Activated CD8-positive, alpha-beta memory T cell treated with anti-CD3 and anti-CD28 coated beads, Interleukin-2, amount 50 U/mL, for 48 hours (primary cell): ENCODE results near the gene CRYZ.
"Not testable (repeated sequence)": the region's sequence is repeated elsewhere in the genome, so short reads cannot be mapped to it uniquely, and the experiment has no call there.

ENCODE experiments used
- DNase-seq: peaks from one replicate; pipeline ENCODE4 v3.0.0-alpha.2; 2020

CRYZ gene, protein sequence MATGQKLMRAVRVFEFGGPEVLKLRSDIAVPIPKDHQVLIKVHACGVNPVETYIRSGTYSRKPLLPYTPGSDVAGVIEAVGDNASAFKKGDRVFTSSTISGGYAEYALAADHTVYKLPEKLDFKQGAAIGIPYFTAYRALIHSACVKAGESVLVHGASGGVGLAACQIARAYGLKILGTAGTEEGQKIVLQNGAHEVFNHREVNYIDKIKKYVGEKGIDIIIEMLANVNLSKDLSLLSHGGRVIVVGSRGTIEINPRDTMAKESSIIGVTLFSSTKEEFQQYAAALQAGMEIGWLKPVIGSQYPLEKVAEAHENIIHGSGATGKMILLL

DNA sequence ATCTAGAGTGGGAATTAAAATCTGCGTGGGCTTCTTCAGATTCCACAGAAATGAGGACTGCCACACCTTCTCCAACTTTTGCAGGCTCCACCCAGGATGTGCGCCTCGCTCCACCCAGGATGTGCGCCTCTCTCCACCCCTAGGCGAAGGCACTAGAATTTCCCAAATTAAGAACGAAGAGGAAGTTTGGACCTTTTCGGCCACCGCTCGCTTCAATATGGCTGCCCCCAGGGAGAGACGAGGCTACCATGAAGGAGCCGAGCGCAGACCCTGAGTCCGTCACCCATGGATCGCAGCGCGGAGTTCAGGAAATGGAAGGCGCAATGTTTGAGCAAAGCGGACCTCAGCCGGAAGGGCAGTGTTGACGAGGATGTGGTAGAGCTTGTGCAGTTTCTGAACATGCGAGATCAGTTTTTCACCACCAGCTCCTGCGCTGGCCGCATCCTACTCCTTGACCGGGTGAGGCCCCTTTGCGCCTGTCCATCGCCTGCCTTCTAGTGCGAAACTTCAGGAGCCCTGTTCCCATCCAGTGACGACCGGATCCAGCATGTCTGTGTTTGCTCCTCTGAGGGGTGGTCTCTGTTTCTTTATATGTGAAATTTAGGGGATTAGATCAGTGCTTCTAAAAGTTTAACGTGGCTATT lies at the start of gene CRYZ, which contains the start of gene TYW3:
TSS of gene CRYZ (minus strand) at position 91 of the 644 bp plus-strand sequence. CDS start 8,229 bp downstream, outside the sequence.
TSS of gene TYW3 (plus strand) at position 193 of the 644 bp plus-strand sequence. CDS start at position 286, 93 bp downstream.
- DNase-seq: peak; percentile 87

DNA sequence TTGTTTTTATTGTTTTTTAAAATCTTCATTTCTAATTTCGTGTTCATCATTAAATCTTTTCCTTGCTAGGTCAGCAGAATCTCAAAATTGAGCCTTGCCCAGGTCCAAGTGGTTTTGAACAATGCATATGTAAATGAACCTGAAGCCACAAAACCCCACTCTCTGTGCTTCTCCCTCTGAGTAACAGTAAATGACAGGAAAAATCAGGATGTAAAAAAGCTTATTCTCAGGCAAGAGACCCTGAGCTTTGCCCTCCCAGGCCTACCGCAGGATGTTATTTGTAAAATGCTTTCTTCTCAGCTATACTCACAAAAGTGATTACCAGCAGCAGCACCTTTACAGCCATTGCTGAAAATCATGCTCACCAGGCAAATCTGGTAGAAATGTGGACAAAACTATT lies 47.7 kb upstream of the CRYZ start:
- no peak for DNase-seq

DNA sequence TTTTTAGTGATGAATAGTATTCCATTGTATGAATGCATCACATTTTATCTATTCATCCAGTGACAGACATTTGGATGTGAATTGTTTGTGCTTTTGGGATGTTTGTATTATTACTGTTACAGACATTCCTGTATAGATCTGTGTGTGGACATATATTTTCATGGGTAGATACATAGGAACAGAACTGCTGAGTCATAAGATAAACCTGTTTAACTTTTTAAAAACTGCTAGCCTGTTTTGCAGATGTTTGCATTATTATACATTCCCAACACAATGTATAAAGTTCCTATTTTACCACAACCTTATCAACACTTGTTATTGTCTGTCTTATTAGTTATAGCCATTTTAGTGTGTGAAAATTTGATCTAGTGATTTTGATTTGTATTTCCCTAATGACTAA lies 46.9 kb upstream of the CRYZ start:
- DNase-seq: no peak

DNA sequence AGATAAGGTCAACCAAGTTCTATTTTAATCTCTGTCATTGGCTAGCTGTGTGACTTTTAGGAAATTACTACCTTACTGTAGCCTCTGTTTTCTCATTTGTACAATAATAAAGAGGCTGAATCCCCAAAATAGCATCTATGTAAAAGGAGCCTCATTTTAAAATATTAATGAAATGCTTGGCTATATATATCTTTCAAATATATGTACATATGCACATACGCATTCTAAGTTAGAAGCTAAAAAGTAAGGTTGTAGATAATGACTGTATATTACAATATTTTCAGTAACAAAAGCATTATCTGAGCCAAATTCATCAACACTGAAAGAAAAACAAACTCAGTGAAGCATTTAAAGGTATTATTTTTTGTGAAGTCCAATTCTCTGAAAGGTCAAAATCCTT lies 44.7 kb upstream of the CRYZ start:
- DNase-seq: no peak

DNA sequence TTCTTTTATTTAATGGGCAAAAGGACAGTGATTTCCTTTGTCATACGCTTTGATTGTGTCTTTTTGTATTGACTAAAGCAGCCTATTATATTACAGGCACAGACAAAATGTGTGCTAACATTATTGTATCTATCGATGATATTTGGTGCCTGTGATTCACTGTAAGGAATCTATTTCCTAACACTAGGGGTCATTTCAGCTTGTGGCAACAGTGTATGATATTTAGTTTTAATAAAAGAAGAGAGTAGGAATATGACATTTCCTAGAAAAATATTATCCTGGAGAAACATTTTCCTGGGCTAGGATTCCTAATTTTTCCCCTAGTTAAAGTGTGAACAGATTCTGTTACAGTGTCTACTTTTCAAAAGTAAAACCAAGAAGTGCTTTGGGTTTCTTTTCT lies 42.9 kb upstream of the CRYZ start:
- no peak for DNase-seq

DNA sequence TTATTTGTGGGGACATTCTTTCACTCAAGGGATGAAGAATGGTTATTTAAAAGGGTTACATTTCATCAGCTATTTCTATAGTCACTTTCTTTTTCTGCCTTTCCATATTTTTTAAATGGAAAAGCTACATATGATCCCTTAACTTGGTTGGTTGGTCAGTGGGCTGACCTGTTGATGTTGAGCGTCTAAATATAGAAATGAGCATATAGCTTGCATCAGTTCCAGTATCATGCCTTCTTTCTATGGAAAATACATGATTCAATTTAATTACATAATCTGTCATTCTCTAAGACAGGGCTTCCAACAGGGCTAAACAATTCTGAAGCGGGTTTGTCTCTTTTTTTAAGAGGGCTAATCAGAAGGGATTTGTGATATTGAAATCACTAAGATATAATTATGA lies 40.7 kb upstream of the CRYZ start:
- no peak for DNase-seq

DNA sequence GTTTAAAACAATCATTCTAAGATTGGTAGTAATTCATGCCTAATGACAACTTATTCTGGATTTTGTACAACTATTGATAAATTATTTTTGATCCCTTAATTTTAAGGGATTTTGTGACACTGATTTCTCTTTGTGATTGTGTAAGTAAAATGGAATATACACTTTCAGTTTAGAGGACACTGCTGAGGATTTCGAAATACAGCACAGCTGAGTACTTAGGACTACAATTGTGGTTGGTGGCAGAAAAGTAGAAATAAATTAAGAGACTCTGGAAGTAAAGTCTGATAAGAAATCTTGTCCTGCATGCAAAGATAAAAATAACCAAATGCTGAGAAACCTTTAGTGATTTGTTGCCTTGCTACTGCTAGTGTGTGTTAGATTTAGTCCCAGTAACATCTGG lies 40.1 kb upstream of the CRYZ start:
- DNase-seq: no peak

DNA sequence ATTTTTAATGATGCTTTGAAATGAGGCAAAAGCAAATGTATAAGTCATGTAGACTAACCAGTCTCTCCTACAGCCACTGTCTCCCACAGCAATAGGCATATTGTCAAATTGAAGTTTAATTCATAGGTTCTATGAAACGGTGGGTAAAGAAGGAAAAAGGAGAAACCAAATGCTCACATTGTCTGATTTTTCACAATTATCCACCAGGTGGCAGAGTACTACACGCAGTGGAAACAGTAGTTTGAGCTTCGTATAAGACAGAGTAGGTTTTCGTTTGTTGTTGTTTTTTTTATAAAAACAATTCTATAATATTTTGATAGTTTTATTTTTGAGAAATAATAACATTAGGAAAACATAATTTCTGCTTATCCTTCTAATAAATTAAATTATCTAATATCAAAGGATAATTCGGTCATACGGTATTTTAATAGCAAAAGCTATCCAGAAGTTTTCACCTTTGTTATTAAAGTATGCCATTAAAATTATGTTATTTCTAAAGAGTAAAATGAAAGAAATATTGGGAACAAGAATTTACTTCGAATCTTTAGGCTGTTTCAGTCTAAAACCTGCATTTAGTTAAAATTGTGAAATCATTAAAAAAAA lies 39.2 kb upstream of the CRYZ start:
- no peak for DNase-seq

DNA sequence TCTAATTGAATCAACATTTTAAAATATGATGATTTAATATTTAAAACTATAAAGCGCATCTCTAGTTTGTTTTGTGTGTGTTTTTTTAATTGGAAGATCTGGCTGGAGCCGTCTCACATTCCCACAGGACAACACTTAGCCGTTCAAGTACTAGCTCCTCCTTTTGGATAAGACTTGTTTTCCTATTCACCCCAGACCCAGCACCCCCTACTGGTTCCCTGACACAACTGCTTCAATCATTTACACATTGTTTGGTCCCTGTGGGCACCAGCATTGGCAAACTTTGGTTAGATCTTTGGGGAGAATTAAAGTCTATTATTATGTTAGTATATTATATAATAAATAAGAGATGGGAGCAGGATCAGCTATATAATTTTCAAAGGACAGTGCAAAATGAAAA lies 34.6 kb upstream of the CRYZ start:
- no peak for DNase-seq

DNA sequence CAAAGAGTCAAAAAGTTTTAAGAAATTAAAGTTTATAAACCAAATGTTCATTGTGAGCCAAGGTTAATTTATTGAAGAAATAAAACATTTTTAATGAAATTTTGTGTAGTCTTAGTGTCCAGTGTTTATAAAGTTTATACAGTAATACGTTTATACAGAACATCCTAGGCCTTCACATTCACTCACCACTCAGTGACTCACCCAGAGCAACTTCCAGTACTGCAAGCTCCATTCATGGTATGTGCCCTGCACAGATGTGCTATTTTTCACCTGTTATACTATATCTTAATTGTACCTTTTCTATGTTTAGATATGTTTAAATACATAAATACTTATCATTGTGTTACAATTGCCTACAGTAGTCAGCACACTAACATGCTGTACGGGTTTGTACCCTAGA lies 33.7 kb upstream of the CRYZ start:
- no peak for DNase-seq

DNA sequence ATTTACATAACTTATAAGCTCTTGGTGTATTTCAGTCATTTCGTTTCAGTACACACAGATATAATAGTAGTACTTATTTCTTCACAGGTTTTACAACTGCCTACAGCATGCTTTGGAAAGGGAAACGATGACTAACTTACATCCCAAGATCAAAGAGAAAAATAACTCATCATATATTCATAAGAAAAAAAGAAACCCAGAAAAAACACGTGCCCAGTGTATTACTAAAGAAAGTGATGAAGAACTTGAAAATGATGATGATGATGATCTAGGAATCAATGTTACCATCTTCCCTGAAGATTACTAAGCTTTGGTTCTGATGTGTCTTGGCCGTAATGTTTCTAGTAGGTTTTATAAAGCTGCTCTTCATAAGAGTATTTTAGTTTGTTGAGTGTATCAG lies 31.0 kb upstream of the CRYZ start:
- no peak for DNase-seq

DNA sequence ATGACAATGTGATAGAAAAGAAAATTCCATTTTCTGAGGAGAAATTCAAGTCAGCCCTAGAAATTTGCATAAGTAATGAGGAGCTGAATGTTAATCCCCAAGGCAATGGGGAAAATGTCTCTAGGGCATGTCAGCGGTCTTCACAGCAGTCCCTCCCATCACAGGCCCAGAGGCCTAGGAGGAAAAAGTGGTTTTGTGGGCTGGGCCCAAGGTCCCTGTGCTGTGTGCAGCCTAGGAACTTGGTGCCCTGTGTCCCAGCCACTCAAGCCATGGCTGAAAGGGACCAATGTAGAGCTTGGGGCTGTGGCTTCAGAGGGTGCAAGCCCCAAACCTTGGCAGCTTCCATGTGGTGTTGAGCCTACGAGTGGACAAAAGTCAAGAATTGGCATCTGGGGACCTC lies 23.8 kb upstream of the CRYZ start:
- not testable (repeated sequence) for DNase-seq

DNA sequence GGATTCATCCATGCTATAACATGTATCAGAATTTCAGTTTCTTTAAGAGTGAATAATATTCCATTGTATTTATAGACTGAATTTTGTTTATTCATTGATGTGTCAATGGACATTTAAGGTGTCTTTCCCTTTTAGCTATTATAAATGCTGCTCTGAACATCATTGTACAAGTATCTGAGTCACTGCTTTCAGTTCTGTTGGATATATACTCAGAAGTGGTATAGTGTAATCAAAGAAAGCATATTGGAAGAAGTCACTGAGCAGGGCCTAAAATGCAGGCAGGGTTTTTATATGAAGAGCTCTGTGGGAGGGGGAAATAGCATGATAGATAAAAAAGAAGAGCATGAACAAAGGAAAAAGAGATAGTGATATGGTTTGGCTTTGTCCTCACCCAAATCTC lies 22.6 kb upstream of the CRYZ start:
- DNase-seq: no peak

DNA sequence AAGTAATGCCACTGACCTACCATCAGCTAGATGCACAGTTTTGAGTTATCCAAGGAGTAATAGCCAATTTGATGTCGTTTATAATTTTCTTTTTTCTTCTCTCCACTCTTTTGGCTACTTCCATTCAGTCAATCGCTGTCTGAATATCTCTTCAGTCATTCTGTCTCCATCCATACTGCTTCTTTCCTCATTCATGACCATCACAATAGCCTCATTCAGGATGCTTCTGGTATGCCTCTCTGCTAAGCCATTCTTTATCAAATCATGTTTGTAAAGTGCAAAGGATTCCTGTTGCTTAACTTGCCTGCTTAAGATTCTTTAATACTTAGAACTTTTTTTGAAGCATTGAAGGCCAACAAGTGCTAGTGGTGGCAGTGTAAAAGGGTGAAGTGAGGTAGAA lies 20.3 kb upstream of the CRYZ start:
- DNase-seq: no peak

DNA sequence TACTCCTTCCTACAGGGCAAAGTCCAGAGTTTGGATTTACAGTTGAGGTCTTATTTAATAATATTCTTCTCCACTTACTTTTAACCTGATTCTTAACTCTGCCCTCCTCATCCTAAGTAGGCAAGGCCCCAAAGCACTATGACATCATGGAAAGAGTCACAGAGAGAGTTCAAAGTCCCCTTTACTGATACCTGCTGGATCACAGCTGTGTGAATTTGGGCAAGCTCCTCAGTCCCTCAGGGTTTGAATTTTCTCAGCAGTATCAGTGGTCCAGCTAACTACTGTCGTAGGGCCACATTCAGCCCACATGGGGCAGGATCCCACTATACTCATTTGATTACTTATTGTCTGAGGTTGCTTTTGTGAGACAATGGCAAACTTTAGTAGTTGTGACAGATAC lies 16.1 kb upstream of the CRYZ start:
- no peak for DNase-seq

DNA sequence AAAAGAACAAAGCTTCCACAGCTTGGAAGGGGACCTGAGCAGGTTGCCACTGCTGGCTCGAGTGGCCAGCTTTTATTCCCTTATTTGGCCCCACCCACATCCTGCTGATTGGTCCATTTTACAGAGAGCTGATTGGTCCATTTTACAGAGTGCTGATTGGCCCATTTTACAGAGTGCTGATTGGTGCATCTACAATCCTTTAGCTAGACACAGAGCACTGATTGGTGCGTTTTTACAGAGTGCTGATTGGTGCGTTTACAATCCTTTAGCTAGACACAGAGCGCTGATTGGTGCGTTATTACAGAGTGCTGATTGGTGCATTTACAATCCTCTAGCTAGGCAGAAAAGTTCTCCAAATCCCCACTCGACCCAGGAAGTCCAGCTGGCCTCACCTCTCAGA lies 12.4 kb upstream of the CRYZ start:
- not testable (repeated sequence) for DNase-seq

DNA sequence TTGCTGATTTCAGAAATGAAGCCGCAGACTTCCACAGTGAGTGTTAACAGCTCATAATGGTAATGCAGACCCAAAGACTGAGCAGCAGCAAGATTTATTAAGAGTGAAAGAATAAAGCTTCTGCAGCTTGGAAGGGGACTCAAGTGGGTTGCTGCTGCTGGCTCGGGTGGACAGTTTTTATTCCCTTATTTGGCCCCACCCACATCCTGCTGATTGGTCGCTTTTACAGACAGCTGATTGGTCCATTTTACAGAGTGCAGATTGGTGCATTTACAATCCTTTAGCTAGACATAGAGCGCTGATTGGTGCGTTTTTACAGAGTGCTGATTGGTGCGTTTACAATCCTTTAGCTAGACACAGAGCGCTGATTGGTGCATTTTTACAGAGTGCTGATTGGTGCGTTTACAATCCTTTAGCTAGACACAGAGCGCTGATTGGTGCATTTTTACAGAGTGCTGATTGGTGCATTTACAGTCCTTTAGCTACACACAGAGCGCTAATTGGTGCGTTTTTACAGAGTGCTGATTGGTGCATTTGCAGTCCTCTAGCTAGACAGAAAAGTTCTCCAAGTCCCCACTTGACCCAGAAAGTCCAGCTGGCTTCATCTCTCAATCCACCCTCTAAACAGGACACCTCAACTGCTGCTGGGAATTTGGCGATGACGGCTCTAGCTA lies 7.6 kb upstream of the CRYZ start:
- not testable (repeated sequence) for DNase-seq

DNA sequence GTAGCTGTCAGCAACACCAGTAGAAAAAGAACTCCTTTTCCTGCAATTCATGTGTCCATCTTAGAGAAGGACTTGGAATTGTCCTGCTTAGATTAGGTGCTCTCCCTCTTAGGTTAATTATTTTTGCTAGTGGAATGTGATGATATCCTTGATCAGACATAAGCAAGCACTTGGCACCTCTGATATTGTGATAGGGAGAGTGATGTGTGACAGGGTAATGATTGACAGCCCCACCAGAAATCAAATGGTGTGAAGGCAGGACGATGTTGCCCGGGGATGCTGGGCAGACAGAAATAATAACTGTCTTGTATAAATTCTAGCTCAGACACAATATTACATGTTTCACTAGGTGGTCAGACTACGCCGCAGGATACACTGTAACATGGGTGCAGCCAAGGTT lies 4.5 kb upstream of the CRYZ start:
- DNase-seq: no peak

DNA sequence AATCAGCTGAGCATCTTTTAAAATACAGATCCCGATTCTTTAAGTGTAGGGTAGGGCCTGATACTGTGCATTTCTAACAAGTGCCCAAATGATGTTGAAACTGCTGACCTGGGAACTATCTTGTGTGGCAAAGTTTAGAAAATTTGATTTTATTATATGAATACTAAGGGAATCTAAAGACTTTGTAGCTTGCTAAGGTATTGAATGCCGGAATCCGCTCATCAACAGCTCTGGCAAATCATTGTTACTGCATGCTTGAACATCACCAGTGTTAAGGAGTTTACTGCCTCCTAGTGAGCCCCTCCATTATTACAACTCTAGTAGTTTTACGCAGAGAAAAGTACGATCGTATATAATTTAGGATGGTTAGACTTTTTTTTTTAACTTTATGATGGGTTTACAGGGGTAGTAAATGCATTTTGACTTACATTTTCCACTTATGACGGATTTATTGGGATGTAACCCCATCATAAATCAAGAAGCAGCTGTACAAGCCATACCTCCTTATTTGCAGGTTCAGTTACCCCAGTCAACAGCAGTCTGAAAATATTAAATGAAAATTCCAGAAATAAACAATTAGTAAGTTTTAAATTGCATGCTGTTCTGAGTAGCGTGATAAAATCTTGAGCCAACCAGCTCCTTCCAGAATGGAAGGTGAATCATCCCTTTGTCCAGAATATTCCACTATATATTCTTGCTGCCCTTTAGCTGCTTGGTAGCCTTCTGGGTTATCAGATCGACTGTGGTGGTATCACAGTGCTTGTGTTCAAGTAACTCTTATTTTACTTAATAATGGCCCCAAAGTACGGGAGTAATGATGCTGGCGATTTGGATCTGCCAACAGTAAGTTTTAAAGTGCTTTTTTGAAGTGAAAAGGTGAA lies 994 bp upstream of the CRYZ start:
- DNase-seq: no peak

DNA sequence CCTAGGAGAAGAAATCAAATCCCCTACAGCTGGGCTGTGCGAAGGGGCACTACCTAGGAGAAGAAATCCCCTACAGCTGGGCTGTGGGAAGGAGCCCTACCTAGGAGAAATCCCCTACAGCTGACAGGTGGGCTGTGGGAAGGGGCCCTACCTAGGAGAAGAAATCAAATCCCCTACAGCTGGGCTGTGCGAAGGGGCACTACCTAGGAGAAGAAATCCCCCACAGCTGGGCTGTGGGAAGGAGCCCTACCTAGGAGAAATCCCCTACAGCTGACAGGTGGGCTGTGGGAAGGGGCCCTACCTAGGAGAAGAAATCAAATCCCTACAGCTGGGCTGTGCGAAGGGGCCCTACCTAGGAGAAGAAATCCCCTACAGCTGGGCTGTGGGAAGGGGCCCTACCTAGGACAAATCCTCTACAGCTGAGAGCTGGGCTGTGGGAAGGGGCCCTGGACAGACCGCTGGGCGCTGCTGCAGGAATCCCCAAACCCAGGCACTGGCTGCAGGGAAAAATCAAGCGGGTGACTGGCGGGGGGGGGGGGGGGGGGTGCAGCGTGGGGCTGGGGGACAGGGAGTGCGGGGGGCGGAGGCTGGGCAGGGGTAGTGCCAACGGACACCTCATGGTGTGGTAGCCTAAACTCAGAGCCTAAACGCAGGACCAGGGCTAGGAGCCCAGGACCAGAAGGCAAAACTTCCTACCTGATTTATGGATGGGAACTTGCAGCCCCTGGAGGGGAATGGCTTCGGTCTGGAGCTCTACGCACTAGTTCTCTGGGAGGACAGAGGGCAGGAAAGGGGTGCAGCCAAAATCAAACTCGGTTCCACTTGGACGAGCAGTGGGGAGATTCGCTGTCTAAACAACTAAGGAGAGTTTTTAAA lies 541 bp downstream of the CRYZ start:
- peak; percentile 56 for DNase-seq

DNA sequence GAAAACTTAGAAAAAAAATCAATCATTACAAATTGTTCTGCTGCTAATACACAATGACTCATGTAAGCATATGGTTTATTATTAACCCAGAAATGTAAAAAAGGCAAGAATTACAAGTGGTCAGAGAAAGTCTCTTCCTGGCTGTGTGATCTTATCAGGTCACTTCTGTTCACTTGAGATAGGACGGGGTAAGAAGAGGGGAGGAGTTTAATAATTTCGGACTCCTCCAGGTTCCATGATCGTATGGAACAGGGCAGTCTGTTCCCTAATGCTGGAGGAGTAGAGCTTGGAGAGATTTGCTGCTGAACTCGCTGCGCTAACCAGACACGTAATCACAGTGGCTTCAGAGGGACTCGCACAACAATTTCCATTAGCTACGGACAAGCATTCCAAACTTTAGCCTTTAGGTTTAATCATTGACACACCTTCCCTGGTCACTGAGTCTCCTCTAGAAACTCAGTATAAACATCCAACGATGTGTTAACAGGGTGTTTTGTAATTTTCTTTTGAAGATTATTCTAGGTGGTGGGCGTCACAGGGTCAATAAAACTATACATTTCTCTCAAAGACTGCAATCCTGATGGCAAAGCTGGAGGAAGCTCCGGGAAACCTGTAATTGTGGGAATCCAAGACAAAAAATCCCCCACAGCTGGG lies 1.3 kb downstream of the CRYZ start:
- no peak for DNase-seq
